Lower leg skin (tissue), 4 donors: ENCODE results near the gene TRPV2. TPM values are rescaled to one million over a fixed set of nuclear protein-coding genes. Genes with fewer than 3 reads are reported as not detected.

Source experiments
- DNase-seq, 2 donors: peaks; one replicate each; pipeline ENCODE4 v3.0.0-alpha.2; 2019; ENCODE audit warnings: low spot score in 2 of 2
- H3K4me3 ChIP-seq: fragments of 200-600 bp; sonication (generic); 2 replicates; pipeline ENCODE4 v1.5.1; 2017; ENCODE audit warnings: mild to moderate bottlenecking, low read depth; ENCODE audit not compliant: poor library complexity, severe bottlenecking
- POLR2A ChIP-seq, 2 donors: fragments of 450-650 bp; IDR thresholded peaks; one replicate each; pipeline ENCODE4 v1.6.1; 2016 to 2017; ENCODE audit warnings: antibody characterized with exemption in 2 of 2, mild to moderate bottlenecking in 1 of 2, moderate library complexity in 1 of 2
- WGBS, 2 donors: methylation state at CpG; one replicate each; pipeline ENCODE4 v1.1.5; 2018; 5-methylcytosine and 5-hydroxymethylcytosine counted together
- intact Hi-C: fragments of 100-400 bp; cut with DNase I; formaldehyde crosslinking; loops from one replicate; pipeline ENCODE4 v1.15.0; 2023; ENCODE audit warnings: low total_unique reads
- total RNA-seq, 4 donors: library from RNA; depleted of rRNA; stranded (reverse); fragments of >200 nt; gene quantifications; one replicate each; pipeline ENCODE4 v1.1.0, GENCODE V29; 2016
- TF ChIP-seq, protein P1 (sequence below), 3 donors: fragments of 450-650 bp; IDR thresholded peaks; one replicate each; pipeline ENCODE4 v1.5.1; 2016; ENCODE audit warnings: antibody characterized with exemption in 3 of 3, mild to moderate bottlenecking in 3 of 3, moderate library complexity in 2 of 3

TRPV2 gene
- total RNA-seq, 4 donors from 2014 or later: 3.3 to 8.9 (median 6.9) TPM

DNA sequence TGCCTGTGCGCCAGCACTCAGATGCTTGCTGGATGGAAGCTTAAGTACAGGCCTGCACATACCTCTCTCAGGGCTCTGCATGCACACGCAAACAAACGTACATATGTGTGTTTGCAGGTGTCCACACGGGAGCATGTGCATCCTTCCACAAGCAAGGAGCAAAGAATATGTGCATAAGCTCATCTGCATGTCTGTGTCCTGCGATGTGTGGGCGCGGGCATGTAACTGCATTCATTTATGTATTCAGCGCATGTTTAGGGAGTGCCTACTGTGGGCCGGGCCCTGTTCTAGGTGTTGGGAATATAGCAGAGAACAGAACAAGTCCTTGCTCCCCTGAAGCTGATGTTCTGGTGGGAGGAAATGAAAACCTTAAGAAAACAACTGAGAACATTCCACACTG lies 13.7 kb downstream of the TRPV2 start:
- no peak overlapping the region for H3K4me3 ChIP-seq
- 71 to 85% methylated on average over 9 of the region's 9 CpGs for WGBS, 2 donors
- no peak for DNase-seq
- TF ChIP-seq POLR2A (IDR thresholded peaks at IDR 0.05): no peak
- TF ChIP-seq, protein P1, sequence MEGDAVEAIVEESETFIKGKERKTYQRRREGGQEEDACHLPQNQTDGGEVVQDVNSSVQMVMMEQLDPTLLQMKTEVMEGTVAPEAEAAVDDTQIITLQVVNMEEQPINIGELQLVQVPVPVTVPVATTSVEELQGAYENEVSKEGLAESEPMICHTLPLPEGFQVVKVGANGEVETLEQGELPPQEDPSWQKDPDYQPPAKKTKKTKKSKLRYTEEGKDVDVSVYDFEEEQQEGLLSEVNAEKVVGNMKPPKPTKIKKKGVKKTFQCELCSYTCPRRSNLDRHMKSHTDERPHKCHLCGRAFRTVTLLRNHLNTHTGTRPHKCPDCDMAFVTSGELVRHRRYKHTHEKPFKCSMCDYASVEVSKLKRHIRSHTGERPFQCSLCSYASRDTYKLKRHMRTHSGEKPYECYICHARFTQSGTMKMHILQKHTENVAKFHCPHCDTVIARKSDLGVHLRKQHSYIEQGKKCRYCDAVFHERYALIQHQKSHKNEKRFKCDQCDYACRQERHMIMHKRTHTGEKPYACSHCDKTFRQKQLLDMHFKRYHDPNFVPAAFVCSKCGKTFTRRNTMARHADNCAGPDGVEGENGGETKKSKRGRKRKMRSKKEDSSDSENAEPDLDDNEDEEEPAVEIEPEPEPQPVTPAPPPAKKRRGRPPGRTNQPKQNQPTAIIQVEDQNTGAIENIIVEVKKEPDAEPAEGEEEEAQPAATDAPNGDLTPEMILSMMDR (IDR thresholded peaks at IDR 0.05): no peak
- intact Hi-C loops: no loop called here

DNA sequence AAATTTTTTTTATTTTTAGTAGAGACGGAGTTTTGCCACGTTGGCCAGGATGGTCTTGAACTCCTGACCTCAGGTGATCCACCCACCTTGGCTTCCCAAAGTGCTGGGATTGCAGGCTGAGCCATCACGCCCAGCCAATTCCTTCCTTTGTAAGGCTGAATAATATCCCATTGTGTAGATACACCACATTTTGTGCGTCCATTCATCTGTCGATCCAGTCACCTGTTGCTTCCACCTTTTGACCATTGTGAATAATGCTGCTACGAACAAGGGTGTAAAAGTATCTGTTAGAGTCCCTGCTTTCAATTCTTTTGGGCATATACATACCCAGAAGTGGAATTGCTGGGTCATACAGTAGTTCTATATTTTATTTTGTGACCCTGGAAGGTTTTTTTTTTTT lies 15.3 kb downstream of the TRPV2 start:
- H3K4me3 ChIP-seq: no peak overlapping the region
- no peak for DNase-seq
- intact Hi-C loops: no loop called here
- TF ChIP-seq, protein P1 (IDR thresholded peaks at IDR 0.05): no peak
- TF ChIP-seq POLR2A (IDR thresholded peaks at IDR 0.05): no peak
- WGBS, 2 donors: 75 to 81% methylated on average over 6 of the region's 6 CpGs

DNA sequence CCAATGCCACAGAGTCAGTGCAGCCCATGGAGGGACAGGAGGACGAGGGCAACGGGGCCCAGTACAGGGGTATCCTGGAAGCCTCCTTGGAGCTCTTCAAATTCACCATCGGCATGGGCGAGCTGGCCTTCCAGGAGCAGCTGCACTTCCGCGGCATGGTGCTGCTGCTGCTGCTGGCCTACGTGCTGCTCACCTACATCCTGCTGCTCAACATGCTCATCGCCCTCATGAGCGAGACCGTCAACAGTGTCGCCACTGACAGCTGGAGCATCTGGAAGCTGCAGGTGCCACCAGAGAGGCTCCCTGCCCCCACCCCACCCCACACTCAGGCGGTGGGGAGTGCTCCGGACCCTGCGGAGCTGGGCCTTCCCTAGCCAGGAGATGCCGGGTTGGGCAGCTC lies 16.6 kb downstream of the TRPV2 start:
- DNase-seq: no peak
- TF ChIP-seq, protein P1 (IDR thresholded peaks at IDR 0.05): no peak
- no peak for TF ChIP-seq POLR2A (IDR thresholded peaks at IDR 0.05)
- intact Hi-C loops: no loop called here
- 92 to 97% methylated on average over 12 to 15 of the region's 15 CpGs for WGBS, 2 donors
- no peak overlapping the region for H3K4me3 ChIP-seq

DNA sequence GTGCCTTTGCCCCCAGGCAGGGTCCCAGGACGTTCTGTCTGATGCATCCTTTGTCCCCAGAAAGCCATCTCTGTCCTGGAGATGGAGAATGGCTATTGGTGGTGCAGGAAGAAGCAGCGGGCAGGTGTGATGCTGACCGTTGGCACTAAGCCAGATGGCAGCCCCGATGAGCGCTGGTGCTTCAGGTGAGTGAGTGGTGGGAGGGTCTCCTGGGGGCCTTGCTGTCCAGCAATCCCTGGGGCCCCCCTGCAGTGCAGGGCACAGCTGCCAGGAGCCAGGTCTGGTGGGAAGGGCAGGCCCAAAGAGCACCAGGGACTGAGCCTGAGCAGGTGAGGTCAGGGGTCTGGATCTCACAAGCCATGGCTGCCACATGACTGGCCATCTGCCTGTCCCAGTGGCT lies 18.1 kb downstream of the TRPV2 start:
- TF ChIP-seq, protein P1 (IDR thresholded peaks at IDR 0.05): no peak
- TF ChIP-seq POLR2A (IDR thresholded peaks at IDR 0.05): no peak
- no peak for DNase-seq
- WGBS, 2 donors: 77 to 85% methylated on average over 4 to 5 of the region's 5 CpGs
- intact Hi-C loops: no loop called here
- no peak overlapping the region for H3K4me3 ChIP-seq

DNA sequence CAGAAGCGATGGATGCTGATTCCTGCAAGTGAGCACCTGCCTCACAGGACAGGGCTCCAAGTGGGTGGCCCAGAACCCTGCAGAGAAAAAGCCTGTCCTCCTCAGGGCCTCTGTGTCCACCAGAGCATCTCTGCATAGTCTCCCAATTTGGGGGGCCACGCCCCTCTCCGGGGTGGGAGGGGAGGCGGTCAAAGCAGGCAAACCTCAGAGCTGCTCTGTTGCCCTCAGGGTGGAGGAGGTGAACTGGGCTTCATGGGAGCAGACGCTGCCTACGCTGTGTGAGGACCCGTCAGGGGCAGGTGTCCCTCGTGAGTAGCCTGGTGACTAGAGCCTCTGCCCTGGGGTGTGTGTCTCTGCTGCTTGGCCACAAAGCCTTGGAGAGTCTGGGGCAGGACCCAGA lies 19.3 kb downstream of the TRPV2 start:
- intact Hi-C loops: no loop called here
- no peak overlapping the region for H3K4me3 ChIP-seq
- no peak for DNase-seq
- WGBS, 2 donors: 53 to 58% methylated on average over 8 of the region's 8 CpGs
- no peak for TF ChIP-seq POLR2A (IDR thresholded peaks at IDR 0.05)
- TF ChIP-seq, protein P1 (IDR thresholded peaks at IDR 0.05): no peak
